IPS DF 4.7 (cell line): ENCODE measurements around the gene KIFAP3.

Experiments used
- DNase-seq: peaks from one replicate; pipeline ENCODE4 v3.0.0-alpha.2; 2013; ENCODE audit warnings: low spot score; ENCODE audit errors: extremely low read depth

KIFAP3 gene

GRCh38 chr1:169989246-169989645 is 85.2 kb downstream of the KIFAP3 start:
- DNase-seq = no peak

- no peak for DNase-seq
These were observed 88.7 kb downstream of the KIFAP3 start for GRCh38 chr1:169985757-169986156.

- no peak for DNase-seq
These were observed 100.4 kb downstream of the KIFAP3 start for GRCh38 chr1:169974067-169974466.

GRCh38 chr1:169970114-169970513 is 104.4 kb downstream of the KIFAP3 start:
- no peak for DNase-seq

- DNase-seq = no peak
These were observed 106.3 kb downstream of the KIFAP3 start for GRCh38 chr1:169968174-169968573.

- DNase-seq = no peak
These were observed 110.3 kb downstream of the KIFAP3 start for GRCh38 chr1:169964206-169964605.

- DNase-seq = no peak
These were observed 114.8 kb downstream of the KIFAP3 start for GRCh38 chr1:169959686-169960085.

GRCh38 chr1:169958987-169959386 is 115.5 kb downstream of the KIFAP3 start:
- DNase-seq = no peak

- no peak for DNase-seq
These were observed 116.6 kb downstream of the KIFAP3 start for GRCh38 chr1:169957884-169958283.

GRCh38 chr1:169951108-169951507 is 123.4 kb downstream of the KIFAP3 start:
- DNase-seq = no peak

- DNase-seq = no peak
These were observed 125.4 kb downstream of the KIFAP3 start for GRCh38 chr1:169949139-169949538.

GRCh38 chr1:169946206-169946605 is 128.3 kb downstream of the KIFAP3 start:
- DNase-seq = no peak

- DNase-seq = no peak
These were observed 129.3 kb downstream of the KIFAP3 start for GRCh38 chr1:169945181-169945580.

GRCh38 chr1:169944621-169945020 is 129.9 kb downstream of the KIFAP3 start:
- DNase-seq = no peak

- no peak for DNase-seq
These were observed 130.4 kb downstream of the KIFAP3 start for GRCh38 chr1:169943963-169944526.

- no peak for DNase-seq
These were observed 132.3 kb downstream of the KIFAP3 start for GRCh38 chr1:169941982-169942830.

- DNase-seq = no peak
These were observed 140.3 kb downstream of the KIFAP3 start for GRCh38 chr1:169933984-169934725.

GRCh38 chr1:169931795-169932231 is 142.7 kb downstream of the KIFAP3 start:
- DNase-seq = no peak

- no peak for DNase-seq
These were observed 145.3 kb downstream of the KIFAP3 start for GRCh38 chr1:169929210-169929526.

GRCh38 chr1:169928438-169929209 is 145.9 kb downstream of the KIFAP3 start:
- DNase-seq = peak; percentile 25
